Measurements from ENCODE around the gene USP20.

Gene USP20

DNA sequence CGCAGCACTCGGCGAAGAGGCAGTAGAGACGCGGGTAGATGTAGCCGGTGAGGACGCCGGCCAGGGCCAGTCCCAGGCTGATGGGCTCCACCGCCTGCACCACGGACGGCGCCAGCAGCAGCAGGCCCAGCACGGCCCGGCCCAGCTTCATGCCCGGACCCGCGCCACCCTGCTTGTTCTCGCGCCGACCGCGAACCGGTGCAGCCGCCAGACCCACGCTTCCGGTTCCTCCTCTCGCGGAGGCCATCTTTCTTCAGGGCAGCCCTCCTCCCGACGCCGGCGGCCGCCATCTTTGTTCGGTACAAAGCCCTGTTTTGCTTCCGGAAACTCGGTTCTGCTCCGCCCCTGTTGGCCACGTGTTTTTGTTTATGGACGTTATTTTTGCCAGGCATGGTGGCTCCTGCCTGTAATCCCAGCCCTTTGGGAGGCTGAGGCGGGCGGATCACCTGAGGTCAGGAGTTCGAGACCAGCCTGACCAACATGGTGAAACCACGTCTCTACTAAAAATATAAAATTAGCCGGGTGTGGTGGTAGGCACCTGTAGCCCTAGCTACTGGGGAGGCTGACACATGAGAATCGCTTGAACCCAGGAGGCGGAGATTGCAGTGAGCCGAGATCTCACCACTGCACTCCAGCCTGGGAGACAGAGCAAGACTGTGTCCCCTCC, 11.2 kb upstream of the USP20 start, which contains the start of gene TOR1A:
Gene TOR1A (minus strand): TSS at position 202 of the 667 bp plus-strand sequence. CDS start 51 bp downstream, at position 151.
- DNase-seq = peak; percentile 93 to 94

DNA sequence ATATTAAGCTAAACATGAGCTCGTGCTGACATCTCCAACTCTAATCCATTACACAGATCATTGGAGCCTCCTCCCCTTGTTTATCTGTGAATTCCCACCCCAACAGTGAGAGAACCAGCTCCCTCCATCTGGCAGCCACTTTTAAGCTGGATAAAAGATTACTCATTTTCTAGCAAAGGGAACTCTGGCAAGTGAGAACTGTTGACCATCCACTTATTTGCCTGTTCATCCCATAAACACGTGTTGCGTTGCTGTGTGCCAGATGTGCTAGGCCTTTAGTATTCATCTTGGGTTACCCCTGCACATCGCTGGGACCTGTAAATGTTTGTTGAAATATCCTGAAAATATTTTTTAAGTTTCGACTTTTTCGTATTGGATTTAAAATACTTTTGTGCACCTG, 8.9 kb upstream of the USP20 start:
- DNase-seq = no peak

DNA sequence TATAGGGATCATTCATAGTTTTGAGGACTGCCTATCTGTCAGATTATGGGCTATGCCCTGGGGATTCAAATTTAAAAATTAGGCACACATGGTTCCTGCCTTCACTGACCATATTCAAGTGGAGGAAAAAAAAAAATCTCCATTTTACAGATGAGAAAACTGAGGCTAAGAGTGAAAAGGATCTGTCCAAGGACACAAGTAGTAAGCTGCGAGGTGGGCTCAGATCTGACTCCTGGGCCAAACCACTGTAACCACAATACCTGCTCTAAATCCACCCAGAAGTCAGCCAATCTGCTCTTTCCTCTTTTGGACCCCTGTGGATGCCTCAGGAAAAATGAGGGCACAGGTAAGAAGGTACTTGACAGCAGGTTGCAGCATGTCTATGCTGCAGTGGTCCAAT, 8.5 kb upstream of the USP20 start:
- DNase-seq = no peak

DNA sequence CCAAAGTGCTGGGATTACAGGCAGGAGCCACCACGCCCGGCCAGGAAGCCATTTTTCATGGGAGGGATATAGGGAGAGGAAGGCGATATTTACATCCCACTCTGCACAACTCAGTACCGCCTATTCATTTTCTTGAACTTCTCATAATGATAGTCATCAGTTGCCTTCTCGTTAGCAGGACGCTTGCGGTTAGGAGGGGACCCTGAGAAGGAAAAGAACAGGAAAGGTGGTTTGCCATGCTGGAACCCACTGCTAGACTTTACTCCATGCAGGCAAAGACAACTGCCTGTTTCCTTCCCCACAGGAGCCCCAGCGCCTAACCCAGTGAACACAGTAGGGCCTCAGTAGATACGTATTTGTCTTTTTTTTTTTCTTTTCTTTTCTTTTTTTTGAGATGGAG, 7.2 kb upstream of the USP20 start:
- no peak for DNase-seq

DNA sequence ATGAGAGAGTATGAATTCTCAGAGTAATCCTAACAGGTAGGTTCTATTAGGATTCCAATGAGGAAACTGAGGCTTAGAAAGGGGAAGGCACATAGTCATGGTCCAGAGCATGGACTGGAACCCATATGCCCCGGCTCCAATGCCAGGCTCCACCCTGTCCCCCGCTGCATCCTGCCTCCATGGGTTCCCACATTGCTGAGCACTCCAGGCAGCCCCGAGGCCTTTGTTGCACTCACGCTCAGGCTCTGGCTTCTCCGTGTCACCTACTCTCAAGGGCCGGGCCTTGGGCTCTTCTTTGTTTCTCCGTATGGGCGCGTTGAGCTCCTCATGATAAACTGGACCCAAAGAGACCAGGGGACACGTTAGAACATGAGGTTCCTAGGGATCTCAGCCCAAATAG, 6.3 kb upstream of the USP20 start:
- no peak for DNase-seq

DNA sequence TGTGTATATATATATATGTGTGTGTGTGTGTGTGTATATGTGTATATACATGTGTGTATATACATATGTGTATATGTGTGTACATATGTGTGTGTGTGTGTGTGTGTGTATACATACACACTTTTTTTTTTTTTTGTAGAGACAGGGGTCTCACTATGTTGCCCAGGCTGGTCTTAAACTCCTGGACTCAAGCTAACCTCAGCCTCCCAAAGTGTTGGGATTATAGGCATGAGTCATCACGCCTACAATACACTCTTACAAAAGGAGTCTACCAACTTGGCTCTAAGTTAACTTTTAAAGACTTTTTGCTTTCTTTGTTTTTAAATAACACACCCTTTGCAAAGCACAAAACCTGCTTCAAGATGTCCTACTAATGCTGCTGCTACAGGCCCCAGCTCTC, 2.3 kb upstream of the USP20 start:
- no peak for DNase-seq

DNA sequence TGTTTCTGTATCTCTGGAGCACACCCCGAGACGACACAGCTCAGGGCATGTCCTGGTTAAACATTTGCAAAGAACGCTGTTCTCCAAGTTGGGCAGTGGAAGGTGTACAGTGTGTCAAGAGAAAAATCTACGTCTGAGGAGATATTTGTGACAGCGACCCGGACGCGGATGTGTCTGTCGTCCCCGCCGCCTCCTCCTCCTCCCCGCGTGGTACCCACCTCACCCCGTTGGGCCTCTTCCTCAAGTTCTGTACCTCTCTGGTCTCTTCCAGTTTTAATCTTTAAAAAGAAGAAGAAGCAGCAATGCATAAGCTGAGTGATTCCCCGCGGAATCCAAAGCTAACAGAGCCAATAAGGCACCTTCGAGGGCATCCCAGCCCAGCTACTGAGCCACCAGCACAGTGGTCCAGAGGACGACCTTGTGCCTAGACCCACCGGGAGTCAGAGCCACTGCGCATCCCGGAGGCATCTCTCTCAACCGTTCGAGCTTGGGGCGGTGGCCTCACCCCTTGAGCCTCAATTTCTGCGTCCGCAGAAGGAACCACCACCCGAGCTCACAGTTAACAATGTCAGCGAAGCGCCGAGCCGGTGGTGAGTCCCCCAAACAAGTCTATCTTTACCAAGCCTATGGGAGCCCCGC, 650 bp upstream of the USP20 start:
- DNase-seq = peak; percentile 53 to 54

DNA sequence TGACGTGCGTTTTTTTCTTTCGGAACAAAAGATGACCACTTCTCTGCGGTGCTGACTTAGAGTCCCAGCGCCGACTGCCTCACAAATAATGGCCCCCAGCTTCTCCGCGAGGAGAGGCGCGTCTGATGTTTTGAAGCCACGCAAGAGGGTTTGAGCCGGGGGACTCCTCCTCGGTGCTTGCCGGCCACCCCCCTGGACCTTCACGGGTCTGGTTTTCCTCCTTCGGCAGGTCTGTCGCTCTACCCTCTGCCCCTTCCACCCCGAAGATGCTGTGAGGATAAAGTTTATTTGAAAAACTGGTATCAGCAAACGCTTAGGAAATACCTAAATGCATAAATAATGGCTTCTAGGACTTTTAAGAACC, 584 bp downstream of the USP20 start:
- DNase-seq = no peak

DNA sequence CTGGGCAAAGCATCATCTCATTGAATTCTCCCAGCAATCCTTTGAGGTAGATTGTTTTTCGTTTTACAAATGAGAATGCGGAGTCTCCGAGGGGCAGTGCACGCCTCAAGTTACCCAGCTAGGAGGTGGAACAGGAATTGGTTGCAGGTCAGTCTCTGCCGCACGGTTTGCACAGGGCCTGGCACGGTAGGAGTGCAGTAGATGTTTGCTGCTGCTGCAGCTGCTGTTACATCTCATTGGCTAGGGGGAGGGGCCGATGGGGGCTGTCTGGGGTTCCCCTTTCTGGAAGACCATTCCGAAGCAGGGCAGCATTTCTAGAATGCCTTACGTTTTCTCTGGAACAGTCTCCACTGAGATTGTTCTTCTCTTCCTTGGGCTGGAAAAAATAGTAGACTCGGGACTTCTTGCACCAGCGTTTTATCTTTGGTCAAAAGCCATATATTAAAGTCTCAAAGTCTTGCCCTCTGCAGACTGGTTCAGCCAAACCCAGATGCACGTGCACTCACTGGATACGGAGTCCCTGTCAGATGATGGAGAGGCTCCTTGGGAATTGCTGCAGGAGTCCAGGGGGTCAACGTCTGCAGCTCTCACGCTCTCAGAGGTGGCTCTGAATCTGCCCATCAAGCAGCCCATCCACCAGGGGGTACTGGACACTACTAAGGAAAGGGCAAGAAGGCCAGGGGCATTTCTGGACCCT, 1.2 kb downstream of the USP20 start:
- DNase-seq = peak; percentile 60 to 62

DNA sequence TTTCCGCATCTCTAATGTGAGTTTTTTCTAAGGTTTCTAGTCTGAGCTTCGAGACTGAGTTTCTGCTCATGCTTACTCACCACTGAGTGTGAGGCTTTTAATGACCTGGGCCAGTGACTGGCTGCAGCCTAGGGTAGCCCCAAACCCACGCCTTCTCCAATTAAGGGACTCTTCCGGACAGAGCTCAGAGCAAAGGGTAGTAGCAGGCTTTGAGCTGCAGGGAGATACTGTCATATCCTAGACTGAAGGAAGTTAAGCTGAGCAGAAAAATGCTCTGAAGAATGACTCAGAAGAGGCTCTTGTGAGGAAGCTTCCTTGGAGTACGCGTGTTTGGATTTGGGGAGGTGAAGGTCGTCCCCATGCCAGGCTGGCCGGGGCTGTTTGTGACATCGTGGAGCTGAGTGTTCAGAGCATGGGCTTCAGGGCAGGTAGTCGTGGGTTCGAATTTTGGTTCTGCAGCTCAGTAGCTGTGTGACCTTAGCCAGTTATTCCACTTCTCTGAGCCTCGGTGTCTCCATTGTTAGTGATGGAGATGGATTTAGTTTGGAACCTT, 3.5 kb downstream of the USP20 start:
- DNase-seq = peak; percentile 45 to 47

DNA sequence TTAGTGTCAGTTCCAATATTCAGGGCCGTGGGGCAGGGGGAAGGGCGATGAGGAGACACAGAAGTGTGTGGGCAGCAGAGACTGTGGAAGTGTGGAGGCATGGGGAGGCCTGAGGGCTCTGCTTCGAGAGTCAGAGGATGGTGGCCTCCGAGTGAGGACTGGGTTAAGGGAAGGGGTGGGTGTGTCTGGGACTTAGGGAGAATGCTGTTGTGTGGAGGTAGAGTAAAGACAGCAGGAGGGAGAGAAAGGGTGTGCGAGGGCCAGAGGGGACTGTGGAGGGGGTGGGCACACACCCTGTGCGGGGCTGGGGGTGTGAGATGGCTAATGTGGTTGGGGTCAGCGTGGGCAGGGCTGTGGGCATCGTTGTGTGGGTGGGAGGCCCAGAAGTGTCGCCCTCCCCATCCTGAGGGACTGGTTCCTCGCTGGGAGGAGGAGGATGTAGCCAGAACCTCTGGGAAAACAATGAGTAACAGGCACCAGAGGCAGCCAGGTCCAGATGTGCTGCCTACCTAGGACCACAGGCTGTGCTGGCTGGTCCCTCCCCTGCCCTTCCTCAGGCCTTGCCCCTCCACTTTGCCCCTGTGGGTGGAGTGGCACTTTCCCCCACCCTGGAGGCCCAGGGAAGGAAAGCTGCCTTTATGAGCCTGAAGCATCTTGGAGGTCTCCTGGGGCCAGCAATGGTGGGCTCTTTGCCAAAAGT, 4.2 kb downstream of the USP20 start:
- DNase-seq = peak in 1 of 2 donors; percentile 28

DNA sequence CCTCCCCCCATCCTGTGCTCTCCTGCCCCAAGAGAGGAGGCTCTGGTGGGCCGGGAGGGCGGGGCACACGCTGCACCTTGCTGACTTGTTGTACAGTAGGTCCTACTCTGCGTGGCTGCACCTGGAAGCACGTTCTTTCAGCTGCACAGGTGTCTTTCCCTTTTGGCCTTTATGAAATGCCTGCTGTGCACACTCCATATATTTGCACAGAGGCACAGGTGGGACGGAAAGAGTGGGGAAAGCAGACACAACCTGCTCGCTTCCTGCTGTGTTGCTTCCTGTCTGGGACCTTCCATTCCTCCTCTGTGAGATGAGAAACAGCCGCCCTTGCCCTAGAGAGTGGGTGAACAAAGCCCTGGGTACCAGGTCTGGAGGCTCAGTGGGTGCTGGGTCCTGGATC, 4.8 kb downstream of the USP20 start:
- DNase-seq = peak in 1 of 2 donors; percentile 18

DNA sequence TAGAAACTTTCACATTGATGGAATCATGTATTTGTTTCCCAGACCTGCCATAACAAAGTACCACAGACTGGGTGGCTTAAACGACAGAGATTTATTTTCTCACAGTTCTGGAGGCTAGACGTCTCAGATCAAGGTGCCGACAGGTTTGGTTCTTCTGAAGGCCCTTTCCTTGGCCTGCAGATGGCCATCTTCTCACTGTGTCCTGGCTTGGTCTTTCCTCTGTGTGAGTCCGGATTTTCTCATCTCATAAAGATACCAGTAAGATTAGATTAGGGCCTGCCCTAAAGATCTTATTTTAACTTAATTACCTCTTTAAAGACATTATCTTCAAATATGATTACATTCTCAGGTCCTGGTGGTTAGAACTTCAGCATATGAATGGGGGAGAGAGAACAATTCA, 5.8 kb downstream of the USP20 start:
- DNase-seq = no peak

DNA sequence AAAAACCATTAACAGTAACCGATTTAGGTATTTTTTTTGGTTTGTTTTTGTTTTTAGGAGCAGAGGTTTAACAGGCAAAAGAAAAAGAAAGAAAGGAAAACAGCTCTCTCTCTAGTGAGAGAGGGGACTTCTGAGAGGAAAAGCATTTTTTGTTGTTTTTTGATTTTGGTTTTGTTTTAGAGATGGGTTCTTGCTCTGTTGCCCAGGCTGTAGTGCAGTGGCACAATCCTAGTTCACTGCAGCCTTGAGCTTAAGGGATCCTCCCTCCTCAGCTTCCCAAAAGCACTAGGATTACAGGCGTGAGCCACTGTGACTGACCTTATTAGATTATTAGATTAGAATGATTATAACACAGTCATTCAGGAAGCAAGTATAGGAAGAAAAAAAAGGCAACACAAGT, 10.1 kb downstream of the USP20 start:
- DNase-seq = no peak

DNA sequence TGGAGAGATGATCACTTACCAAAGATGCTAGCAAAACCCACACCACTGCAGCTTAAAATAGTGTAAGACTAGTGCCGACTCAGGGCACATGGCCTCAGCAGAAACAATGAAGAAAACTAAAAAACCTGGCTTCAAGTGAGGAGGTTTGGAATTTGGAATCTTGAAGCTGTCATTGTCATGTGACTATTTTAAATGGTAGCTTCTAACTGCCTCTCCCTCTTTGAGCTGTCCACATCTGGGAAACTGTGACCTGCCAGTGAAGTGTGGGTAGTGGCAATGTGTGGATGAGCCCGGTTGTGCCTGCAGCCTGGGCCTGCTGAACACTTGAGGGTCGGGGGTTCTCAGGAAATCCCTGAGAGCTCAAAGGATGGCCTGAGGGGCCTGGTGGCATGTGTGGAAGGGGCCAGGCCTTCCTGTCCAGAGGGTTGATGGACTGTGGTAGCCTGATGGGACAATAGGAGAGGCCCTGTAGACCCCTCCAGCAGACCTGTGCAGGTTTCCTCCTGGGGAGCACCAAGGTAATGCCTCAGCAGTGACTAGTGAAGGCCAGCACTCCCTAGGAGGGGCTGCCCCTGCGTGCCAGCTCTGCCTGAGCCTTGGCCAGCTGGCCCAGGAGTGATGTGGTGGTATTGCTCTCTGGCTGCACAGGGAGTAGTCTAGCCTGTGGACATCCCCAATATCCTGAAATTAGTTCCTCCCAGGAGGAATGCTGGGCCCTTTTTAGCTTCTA, 13.6 kb downstream of the USP20 start:
- DNase-seq = no peak

DNA sequence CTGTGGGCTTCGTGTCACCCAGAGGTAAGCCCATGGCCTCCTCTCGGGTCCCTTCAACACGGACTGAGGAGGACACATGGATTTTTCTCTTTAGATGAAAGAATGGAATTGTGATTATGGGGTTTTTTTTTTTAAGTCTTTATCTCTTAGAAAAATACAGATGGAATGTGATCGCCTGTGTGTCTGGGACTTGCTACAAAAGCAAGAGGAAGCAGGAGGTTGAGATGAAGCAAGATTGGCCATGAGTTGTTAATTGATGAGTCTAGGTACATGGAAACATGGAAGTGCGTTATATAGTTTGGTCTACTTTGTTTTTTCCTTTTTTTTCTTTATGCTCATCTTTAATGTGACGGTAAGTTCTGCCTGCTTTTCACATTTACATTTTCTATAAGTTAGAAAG, 14.6 kb downstream of the USP20 start:
- no peak for DNase-seq

DNA sequence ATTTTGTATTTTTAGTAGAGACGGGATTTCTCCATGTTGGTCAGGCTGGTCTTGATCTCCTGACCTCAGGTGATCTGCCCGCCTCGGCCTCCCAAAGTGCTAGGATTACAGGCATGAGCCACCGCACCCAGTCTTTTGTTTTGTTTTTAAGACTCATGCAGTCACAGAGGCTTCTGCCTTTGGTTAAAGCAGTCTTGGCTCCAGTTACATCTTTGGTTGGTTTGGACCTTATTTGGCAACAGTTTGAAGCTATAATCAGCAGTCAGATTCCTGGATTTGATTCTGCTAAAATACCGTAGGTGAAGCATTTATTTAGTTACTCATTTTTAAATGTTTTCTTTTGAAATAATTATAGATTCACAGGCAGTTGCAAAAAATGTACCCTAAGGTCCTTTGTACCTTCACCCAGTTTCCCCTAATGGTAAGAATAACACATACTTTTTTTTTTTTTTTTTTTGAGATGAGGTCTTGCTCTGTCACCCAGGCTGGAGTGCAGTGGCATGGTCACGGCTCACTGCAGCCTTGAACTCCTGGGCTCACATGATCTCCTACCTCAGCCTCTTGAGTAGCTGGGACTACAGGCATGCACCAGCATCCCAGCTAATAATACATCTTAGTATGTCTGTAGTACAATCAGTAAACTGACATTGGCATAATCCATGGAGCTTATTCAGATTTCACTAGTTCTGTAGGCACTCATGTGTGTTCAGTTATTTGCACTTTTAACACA, 15.7 kb downstream of the USP20 start:
- no peak for DNase-seq

DNA sequence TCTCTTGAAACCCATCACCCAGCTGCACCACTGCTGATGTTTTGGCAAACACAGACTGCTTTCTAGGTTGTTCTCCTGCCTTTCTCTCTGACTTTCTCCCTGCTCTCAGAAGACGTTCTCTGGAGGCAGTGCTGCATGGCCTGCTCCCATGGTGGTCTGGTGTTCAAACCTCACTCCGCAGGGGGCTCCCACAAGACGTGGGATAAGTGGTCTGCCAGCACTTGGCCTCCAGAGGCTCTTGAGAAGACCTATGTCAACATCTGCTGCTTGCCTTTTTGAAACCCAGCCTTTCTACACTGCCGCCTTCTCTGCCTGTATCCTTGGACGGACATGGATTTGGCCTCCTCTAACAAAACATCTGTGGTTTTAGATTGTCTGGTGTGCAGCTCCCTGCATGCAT, 16.6 kb downstream of the USP20 start:
- no peak for DNase-seq

DNA sequence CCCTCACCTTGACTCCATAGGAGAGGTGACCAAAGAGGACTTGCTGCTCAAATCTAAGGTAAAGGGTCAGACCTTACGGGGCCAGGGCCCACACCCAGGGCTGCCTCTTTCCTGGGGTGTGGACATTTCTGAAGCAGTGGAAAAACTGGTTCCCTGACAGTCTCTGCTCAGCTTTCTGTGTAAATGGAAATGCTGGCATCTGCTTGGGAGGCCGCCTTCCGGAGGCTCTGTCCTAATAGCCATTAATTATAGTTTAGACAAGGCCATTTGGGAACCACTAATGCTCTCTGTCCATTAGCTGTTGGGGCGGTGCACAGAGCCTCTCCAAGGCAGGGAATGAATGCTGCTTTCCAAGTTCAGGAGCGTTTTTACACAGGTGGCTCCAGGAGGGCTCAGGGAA, 17.3 kb downstream of the USP20 start:
- DNase-seq = no peak

DNA sequence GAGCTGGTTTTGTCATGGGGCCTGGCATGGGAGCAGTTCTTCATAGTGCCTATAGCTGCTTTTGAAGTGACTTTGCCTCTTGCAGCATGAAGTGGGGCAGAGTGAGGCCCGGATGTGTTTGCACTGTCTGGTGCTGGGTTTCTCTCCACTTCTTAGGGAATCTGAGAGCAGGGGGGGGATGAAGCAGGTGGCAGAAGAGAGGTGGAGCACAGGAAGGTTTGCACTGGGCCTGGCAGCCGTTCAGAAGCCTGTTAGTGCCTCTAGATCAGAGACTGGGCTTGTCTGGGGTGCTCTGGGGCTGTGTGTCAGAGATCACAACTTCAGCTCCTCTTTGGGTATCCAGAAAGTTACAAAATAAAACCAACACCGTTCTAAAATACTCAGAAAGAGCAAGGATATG, 18.4 kb downstream of the USP20 start:
- no peak for DNase-seq

DNA sequence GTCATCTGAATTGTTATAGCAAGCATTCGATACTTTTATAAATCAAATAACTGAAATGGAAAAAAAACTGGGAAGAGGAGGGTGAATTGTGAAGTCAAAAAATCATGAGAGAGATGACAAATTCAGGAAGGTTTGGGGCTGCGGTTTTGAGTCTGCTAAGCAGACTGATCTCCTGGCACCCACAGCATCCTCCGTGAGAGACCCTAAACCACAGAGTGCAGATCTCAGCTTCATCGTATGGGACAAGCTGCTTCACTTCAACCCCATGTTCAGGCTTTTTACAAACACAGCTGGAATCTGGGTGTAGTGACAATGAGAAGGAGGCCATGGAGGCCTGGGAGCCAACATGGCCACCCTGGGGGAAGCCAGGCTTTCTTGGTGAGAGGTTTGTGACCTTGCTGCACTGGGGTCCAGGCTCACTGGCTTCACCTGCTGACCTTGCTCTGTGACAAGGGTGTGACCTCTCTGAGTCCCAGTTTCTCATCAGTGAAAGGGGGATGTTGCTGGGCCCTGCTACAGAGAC, 19.4 kb downstream of the USP20 start:
- no peak for DNase-seq

DNA sequence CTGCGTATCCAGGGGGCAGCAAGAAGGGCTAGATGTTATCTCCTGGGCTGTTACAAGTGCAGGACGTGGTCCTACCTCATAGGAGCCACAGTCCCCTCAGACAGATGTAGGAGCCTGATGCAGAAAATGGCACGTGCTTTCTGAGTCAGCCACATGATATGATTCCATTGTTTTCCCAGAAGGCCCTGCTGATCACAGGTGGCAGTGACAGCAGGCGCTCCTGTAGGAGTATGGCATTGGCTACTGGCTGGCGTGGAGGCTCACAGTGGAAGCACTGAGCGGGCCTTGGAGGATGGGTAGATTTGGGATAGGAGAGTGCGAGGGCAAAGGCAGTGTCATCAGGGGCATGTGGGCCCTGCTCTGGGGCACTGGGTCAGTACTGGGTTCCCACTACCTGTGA, 21.9 kb downstream of the USP20 start:
- no peak for DNase-seq
